GM12865 (cell line): Measurements from ENCODE around the gene RSRC1.

Experiments
- DNase-seq: peaks from one replicate; pipeline ENCODE4 v3.0.0; 2010; ENCODE audit warnings: low read depth
- H3K4me3 ChIP-seq: 2 replicates; pipeline ENCODE4 v1.5.1; 2011; ENCODE audit warnings: mild to moderate bottlenecking, low read depth, low read length, control low read depth
- CTCF ChIP-seq: IDR thresholded peaks from 2 replicates; pipeline ENCODE4 v1.5.1; 2011; ENCODE audit warnings: low read length, control low read depth, low read depth, inconsistent platforms; ENCODE audit not compliant: insufficient read depth; ENCODE audit errors: missing control alignments

Gene RSRC1

GRCh38 chr3:158200955-158201354 is 91.1 kb downstream of the RSRC1 start:
- TF ChIP-seq CTCF, result no peak
- DNase-seq, result no peak
- no peak overlapping the region for H3K4me3 ChIP-seq

- no peak for TF ChIP-seq CTCF
- DNase-seq, result no peak
- no peak overlapping the region for H3K4me3 ChIP-seq
Observed at GRCh38 chr3:158205324-158205723, 95.4 kb downstream of the RSRC1 start.

GRCh38 chr3:158205994-158206393 is 96.1 kb downstream of the RSRC1 start:
- peak; percentile 9 for DNase-seq
- TF ChIP-seq CTCF, result no peak
- H3K4me3 ChIP-seq, result no peak overlapping the region

GRCh38 chr3:158210067-158210466 is 100.2 kb downstream of the RSRC1 start:
- H3K4me3 ChIP-seq, result no peak overlapping the region
- TF ChIP-seq CTCF, result no peak
- DNase-seq, result no peak

GRCh38 chr3:158213461-158213860 is 103.6 kb downstream of the RSRC1 start:
- DNase-seq, result no peak
- TF ChIP-seq CTCF, result no peak
- no peak overlapping the region for H3K4me3 ChIP-seq

GRCh38 chr3:158217992-158218391 is 108.1 kb downstream of the RSRC1 start:
- TF ChIP-seq CTCF, result no peak
- no peak overlapping the region for H3K4me3 ChIP-seq
- no peak for DNase-seq

- no peak for DNase-seq
- H3K4me3 ChIP-seq, result no peak overlapping the region
- TF ChIP-seq CTCF, result no peak
Observed at GRCh38 chr3:158220575-158220974, 110.7 kb downstream of the RSRC1 start.
